ENCODE results near the gene FBL.

GRCh38 chr19:39842693-39843435 is 3.3 kb downstream of the FBL start:
- TF ChIP-seq CTCF (conservative IDR thresholded peaks at IDR 0.05) (no peak; the same call in 1 of the 2 replicates), EZH2 (IDR thresholded peaks at IDR 0.05; ENCODE audit: low read depth) (no peak)

Measured in PC-9 (cell line).